Activated CD4-positive, CD25-positive, alpha-beta regulatory T cell treated with anti-CD3 and anti-CD28 coated beads, Interleukin-2, amount 50 U/mL, for 72 hours (primary cell): Measurements from ENCODE around the gene TRIM8.
"Not testable (repeated sequence)": the region's sequence is repeated elsewhere in the genome, so short reads cannot be mapped to it uniquely, and the experiment has no call there.

Experiments used
- DNase-seq: peaks from one replicate; pipeline ENCODE4 v3.0.0; 2021

Gene TRIM8

GRCh38 chr10:102673819-102674511 is 29.7 kb downstream of the TRIM8 start:
- peak; percentile 57 for DNase-seq

- DNase-seq, result no peak
These were observed 30.3 kb downstream of the TRIM8 start for GRCh38 chr10:102674566-102674965.

GRCh38 chr10:102675011-102675665 is 30.9 kb downstream of the TRIM8 start:
- no peak for DNase-seq

GRCh38 chr10:102675666-102676533 is 31.6 kb downstream of the TRIM8 start:
- no peak for DNase-seq

GRCh38 chr10:102676534-102677315 is 32.4 kb downstream of the TRIM8 start:
- DNase-seq, result no peak

GRCh38 chr10:102677331-102678067 is 33.2 kb downstream of the TRIM8 start:
- no peak for DNase-seq

GRCh38 chr10:102678068-102678400 is 33.8 kb downstream of the TRIM8 start:
- no peak for DNase-seq

GRCh38 chr10:102678842-102679289 is 34.6 kb downstream of the TRIM8 start:
- no peak for DNase-seq

GRCh38 chr10:102679596-102679995 is 35.3 kb downstream of the TRIM8 start:
- DNase-seq, result no peak

GRCh38 chr10:102681696-102682095 is 37.4 kb downstream of the TRIM8 start:
- no peak for DNase-seq

- no peak for DNase-seq
These were observed 38.1 kb downstream of the TRIM8 start for GRCh38 chr10:102682416-102682815.

GRCh38 chr10:102682981-102683380 is 38.7 kb downstream of the TRIM8 start:
- DNase-seq, result no peak

- DNase-seq, result no peak
These were observed 39.5 kb downstream of the TRIM8 start for GRCh38 chr10:102683736-102684135.

GRCh38 chr10:102691285-102692066 is 47.2 kb downstream of the TRIM8 start:
- DNase-seq, result no peak

GRCh38 chr10:102695401-102695800 is 51.1 kb downstream of the TRIM8 start:
- DNase-seq, result not testable (repeated sequence)

- DNase-seq, result no peak
These were observed 52.5 kb downstream of the TRIM8 start for GRCh38 chr10:102696736-102697135.

- no peak for DNase-seq
These were observed 54.6 kb downstream of the TRIM8 start for GRCh38 chr10:102698894-102699293.

GRCh38 chr10:102701272-102701671 is 57.0 kb downstream of the TRIM8 start:
- DNase-seq, result no peak

- no peak for DNase-seq
These were observed 57.5 kb downstream of the TRIM8 start for GRCh38 chr10:102701796-102702195.

- DNase-seq, result no peak
These were observed 58.5 kb downstream of the TRIM8 start for GRCh38 chr10:102702742-102703141.

- DNase-seq, result no peak
These were observed 60.6 kb downstream of the TRIM8 start for GRCh38 chr10:102704915-102705314.
